ENCODE measurements around the gene ACTA2.

ACTA2 gene

DNA sequence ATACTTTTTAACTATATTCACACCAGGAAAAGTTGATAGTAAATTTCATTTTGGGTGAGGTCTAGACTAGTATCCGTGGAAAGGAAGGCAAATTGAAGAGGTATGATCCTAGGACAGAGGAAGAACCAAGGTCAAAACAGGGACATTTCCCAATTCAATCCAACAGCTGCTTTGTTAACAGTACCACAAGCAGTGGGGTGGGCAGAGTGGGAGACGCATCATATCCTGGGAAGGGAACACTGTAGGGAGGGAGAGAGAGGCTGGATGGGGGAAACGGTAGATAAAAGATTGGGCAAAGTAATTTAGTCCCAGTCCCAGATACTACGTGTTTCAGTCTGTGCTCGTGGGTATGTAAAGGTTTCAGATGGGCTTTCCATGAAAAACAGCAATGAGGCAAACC is 28.9 kb upstream of the ACTA2 start:
- no peak for DNase-seq (ENCODE audit: low read depth)

DNA sequence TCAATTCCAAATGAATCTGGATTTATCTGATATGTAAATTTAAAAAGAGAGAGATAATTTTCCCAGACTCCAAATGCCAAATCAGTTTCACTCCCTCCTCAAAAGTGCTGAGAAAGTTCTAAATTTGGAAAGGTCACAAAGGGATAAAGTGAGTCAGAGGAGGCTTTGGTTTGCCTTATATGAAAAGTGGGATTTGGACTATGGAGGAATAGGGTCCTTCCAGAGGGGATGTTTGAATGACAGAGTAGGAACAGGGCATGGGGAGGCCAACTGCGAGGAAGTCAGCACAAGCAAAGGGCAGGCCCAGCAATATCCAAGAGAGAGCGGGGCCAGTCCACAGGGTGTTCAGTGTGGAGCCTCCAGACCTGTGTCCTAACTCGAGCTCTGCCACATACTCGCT is 28.2 kb upstream of the ACTA2 start:
- DNase-seq (ENCODE audit: low read depth): no peak

DNA sequence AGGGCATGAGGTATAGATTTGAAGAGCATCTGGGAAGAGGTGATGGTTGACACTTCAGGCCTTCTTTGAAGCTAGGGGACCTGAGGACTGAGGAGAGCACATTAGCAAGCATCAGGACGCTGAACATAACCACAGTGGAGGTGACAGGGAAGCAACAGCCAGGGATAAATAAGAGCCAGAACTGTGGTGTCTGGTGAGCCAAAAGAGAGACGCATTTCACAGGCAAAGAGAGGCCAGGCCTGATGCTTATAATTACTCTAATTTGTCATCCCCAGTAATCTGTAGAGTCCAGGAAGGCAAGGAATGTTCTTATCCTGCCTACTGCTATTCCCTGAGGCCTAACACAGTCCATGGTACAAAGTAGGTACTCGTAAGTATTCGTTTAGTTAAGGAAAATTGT is 27.7 kb upstream of the ACTA2 start:
- DNase-seq (ENCODE audit: low read depth): no peak

GRCh38 chr10:88979603-88980002 is 27.0 kb upstream of the ACTA2 start:
- no peak for DNase-seq (ENCODE audit: low read depth)

DNA sequence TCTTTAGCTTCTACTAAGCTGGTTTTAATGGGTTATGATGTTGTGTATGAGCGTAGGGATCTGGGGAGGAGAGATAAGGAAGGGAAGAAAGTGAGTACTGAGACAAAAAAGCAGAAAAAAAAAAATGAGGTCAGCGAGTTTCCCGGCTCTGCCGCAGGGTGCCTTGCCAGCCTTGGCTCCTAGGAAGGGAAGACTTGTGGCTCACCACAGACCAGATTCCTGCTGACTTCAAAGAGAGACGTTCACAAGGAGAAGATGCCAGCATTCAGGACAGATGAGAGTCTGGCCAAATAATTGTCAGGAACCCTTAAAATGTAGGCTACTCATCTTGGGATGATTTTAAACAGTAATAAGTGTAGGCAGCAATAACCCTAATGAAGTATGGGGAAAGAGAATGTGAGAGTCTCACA is 26.6 kb upstream of the ACTA2 start:
- DNase-seq (ENCODE audit: low read depth): peak; percentile 84

DNA sequence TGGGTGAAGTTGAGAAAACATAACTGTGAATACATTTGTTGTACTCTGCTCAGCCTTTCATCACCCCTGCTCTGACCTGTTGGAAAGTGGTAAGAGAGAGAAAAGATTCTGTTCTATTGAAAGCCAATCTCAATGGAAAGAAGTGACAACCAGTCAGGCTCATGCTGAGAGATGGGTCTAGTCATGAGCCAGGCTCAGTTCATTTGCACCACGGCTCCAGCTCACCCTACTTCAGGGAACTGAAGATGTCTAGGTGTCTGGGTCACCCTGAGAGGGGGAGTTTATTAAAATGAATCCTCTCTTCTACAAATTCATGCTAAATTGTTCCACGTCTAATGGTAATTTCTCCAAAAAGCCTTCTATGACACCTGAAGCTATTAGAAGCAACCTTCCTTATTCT is 25.9 kb upstream of the ACTA2 start:
- no peak for DNase-seq (ENCODE audit: low read depth)

- no peak for DNase-seq (ENCODE audit: low read depth)
These were observed 22.8 kb upstream of the ACTA2 start for GRCh38 chr10:88975377-88975720.

DNA sequence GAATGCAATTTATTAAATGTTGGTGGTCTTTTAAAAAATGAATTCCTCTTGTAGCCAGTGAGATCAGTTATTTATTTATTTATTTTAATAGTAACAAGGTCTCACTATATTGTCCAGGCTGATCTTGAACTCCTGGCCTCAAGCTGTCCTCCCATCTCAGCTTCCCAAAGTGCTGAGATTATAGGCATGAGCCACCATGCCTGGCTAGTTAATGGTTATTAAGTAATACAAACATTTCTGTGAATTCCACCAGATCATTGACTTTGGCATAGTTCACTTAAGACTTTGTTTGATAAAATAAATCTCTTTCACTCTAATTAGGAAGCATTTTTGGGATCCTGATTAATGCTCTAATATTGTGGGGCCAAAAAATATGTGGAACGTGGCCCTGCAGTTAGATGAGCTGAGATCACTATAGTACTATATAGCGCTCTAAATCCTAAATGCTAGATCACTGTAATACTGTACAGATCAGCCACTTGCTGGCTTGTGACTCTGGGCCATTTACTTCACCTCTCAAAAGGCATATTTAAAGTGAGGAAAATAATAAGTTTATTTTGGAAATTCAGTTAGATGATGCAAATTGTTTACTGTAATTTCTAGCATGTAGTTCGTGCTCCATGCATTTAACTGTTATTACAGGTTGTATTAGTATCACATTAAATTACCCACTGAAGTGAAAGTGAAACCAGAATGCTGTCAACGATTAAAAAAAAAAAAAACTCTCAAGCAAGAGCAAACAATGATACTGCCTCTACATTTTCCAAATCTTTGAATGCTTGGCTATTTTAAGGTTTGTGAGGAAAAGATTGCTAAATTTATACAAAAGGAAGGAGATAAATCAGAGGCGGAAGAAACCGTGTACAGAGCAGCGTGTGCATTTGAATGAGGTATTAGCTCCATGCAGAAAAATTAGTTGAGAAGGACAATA is 22.1 kb upstream of the ACTA2 start:
- DNase-seq (ENCODE audit: low read depth): peak; percentile 46

GRCh38 chr10:88974012-88974411 is 21.4 kb upstream of the ACTA2 start:
- DNase-seq (ENCODE audit: low read depth): no peak

- DNase-seq (ENCODE audit: low read depth): no peak
These were observed 18.9 kb upstream of the ACTA2 start for GRCh38 chr10:88971221-88972061.

DNA sequence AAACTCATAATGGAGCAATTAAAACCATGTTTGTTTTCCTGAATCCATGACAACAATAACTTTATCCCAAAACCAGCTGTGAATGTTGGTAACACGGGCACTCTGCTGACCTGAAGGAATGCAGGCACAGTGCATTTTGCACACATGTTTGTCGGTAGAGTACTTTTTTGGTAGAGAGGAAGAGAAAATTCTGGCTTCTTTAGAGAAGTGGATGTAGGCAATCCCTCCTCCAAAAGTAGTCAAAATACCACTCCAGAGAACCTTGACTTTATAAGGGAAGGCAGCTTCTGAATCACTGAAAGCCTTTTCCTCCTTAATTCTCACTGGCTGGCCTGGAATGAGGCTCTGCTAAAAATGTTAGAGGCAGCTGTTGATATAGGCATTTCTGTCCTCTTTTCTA is 15.8 kb upstream of the ACTA2 start:
- DNase-seq (ENCODE audit: low read depth): no peak

DNA sequence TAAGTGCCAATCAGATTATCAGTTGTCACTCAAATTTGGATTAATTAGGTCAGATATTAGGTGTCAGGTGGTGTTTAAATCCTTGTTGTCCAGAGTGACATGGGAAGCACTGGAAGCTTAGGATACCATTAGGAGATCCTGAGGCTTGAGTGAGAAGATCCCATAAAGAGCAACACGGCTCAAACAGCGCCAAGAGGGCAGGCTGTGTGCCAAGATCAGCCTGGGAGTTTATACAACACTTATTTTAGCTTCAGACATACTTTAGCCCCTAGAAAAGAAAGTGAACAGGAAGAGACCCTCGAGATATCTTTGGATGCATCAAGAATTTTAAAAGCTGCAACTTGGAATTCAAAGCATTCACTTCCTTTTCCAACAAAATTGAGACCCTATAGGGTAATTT is 14.2 kb upstream of the ACTA2 start:
- no peak for DNase-seq (ENCODE audit: low read depth)

DNA sequence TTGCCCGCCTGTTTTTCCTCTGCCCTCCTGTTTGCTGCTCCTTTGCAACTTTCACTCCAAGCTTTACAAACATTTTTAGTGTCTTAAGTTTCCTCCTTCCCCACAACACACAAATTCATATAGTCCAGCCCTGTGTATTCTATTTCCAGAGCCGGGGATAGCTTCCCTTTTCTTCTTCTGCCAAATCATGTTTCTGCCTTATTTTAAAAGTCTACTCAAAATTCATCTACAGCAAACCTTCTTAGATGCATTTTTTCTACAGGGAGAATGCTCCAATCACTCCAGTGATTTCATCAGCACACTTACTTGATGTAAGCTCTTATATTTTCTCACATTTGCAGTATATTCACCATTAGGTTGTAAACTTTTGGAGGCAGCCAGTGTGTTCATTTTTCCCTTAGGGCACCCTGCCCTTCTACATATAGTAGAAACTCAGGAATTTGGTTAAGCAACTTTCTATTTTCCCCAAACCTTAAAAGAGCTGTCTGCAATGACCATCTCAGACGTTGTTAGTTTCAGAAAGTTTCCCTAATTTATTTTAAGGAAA is 12.4 kb upstream of the ACTA2 start:
- no peak for DNase-seq (ENCODE audit: low read depth)

GRCh38 chr10:88964360-88964759 is 11.8 kb upstream of the ACTA2 start:
- no peak for DNase-seq (ENCODE audit: low read depth)

- no peak for DNase-seq (ENCODE audit: low read depth)
These were observed 10.7 kb upstream of the ACTA2 start for GRCh38 chr10:88963318-88963717.

GRCh38 chr10:88962336-88962735 is 9.8 kb upstream of the ACTA2 start:
- no peak for DNase-seq (ENCODE audit: low read depth)

DNA sequence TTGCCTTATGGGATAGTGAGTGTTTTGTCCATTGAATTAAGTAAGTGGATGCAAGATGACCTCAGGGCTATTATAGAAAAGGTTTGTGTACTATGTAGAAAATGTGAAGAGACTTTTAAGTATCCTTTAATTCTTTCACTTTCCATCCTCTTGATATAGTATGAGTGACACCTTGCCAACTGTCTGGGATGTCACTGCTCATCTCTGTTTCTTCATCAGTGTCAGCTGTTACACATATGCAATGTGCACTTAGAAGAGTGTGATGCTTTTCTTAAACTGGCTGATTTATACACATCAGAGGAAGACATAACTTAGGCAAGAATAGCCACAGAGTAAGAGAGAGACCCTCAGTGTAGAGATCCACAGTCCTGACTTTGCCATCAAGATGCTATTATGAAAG is 8.7 kb upstream of the ACTA2 start:
- DNase-seq (ENCODE audit: low read depth): no peak

GRCh38 chr10:88960802-88961201 is 8.2 kb upstream of the ACTA2 start:
- peak; percentile 17 for DNase-seq (ENCODE audit: low read depth)

DNA sequence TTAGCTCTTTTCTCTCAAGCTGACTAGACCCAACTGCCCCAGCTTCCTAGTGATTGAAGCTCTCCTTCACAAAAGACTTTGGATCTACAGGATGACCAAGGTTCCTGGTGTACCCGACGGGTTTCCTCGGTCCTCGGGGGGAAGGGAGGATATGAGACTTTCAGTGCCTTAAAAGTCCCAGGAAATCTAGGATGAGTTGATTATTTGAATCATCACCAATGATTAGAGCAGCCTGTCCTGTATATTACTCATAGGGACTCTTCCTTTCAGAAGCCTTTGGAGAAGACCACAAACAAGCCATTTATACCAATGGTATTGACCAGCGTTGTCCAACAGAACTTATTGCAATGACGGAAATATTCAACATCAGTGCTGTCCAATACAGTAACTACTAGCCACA is 6.1 kb upstream of the ACTA2 start:
- DNase-seq (ENCODE audit: low read depth): no peak

- no peak for DNase-seq (ENCODE audit: low read depth)
These were observed 4.8 kb upstream of the ACTA2 start for GRCh38 chr10:88957381-88957780.

GRCh38 chr10:88954458-88955083 is 2.0 kb upstream of the ACTA2 start:
- no peak for DNase-seq (ENCODE audit: low read depth)

DNA sequence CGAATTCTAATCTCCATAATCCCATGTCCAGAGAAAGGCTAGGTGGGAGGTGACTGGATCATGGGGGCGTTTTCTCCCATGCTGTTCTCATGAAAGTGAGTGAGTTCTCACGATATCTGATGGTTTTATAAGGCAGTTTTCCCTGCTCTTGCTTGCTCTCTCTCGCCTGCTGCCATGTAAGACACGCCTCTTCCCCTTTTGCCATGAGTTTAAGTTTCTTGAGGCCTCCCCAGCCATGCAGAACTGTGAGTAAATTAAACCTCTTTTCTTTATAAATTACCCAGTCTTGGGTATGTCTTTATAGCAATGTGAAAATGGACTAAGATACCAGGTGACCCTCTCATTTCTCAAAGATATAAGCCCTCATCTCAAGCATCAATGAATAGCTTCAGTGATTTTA is 1.1 kb upstream of the ACTA2 start:
- DNase-seq (ENCODE audit: low read depth): no peak
